ENCODE data around the gene XXYLT1.

- TF ChIP-seq ZNF48 (tag by site-specific recombination; IDR thresholded peaks at IDR 0.05) (no peak), ZSCAN30 (tag by site-specific recombination; IDR thresholded peaks at IDR 0.05) (no peak), ZNF175 (tag by site-specific recombination; IDR thresholded peaks at IDR 0.05) (no peak), ZNF398 (tag by site-specific recombination; IDR thresholded peaks at IDR 0.05) (no peak), SETDB1 (IDR thresholded peaks at IDR 0.05; ENCODE audit: insufficient read length, low read length) (no peak), ZNF239 (tag by site-specific recombination; IDR thresholded peaks at IDR 0.05) (no peak), CTCF (tag by site-specific recombination; IDR thresholded peaks at IDR 0.05) (no peak), ZNF169 (tag by site-specific recombination; IDR thresholded peaks at IDR 0.05) (no peak), YY2 (tag by site-specific recombination; IDR thresholded peaks at IDR 0.05) (no peak), ZBTB26 (tag by site-specific recombination; optimal IDR thresholded peaks at IDR 0.05) (no peak)
Observed at GRCh38 chr3:195139876-195140240, 131.1 kb downstream of the XXYLT1 start.

Data from HEK293 (cell line).